Activated CD4-positive, alpha-beta memory T cell treated with anti-CD3 and anti-CD28 coated beads for 36 hours (primary cell): Measurements from ENCODE around the gene TNFAIP3. TPM values are rescaled to one million over a fixed set of nuclear protein-coding genes. Genes with fewer than 3 reads are reported as not detected.
A peak's percentile ranks its signal among the peaks of the same experiment; 100 is the strongest.

Experiments used
- CTCF ChIA-PET: fragments of 350-600 bp; sonication (Branson Sonifier 250); formaldehyde crosslinking; loops from one replicate; lab custom pipeline; 2021; ENCODE audit warnings: antibody characterized with exemption, inconsistent platforms; lab: Charles Lee
- POLR2A ChIA-PET: fragments of 350-600 bp; sonication (Branson Sonifier 250); formaldehyde crosslinking; loops from one replicate; lab custom pipeline; 2021; ENCODE audit warnings: antibody characterized with exemption; lab: Charles Lee
- DNase-seq: peaks from one replicate; pipeline ENCODE4 v3.0.0-alpha.2; 2020
- H3K27ac Mint-ChIP-seq: one replicate; pipeline ENCODE4 v1.8.0; 2021; ENCODE audit warnings: mixed read lengths
- H3K27me3 Mint-ChIP-seq: one replicate; pipeline ENCODE4 v1.8.0; 2021; ENCODE audit warnings: mixed read lengths
- H3K36me3 Mint-ChIP-seq: one replicate; pipeline ENCODE4 v1.8.0; 2021; ENCODE audit warnings: mixed read lengths
- H3K4me1 Mint-ChIP-seq: one replicate; pipeline ENCODE4 v1.8.0; 2021; ENCODE audit warnings: low read depth, mixed read lengths
- H3K4me3 Mint-ChIP-seq: one replicate; pipeline ENCODE4 v1.8.0; 2021; ENCODE audit warnings: mild to moderate bottlenecking, mixed read lengths
- H3K9me3 Mint-ChIP-seq: one replicate; pipeline ENCODE4 v1.8.0; 2021; ENCODE audit warnings: mixed read lengths
- intact Hi-C: fragments of 100-400 bp; cut with micrococcal nuclease; formaldehyde crosslinking; loops from one replicate; pipeline ENCODE4 v1.15.1; 2023
- total RNA-seq, 2 experiments: library from RNA; stranded (reverse); gene quantifications; one replicate each; pipeline ENCODE4 v1.2.3, GENCODE V29; 2021

Gene TNFAIP3
- total RNA-seq, 2 experiments from 2014 or later: 259 to 267 TPM

- intact Hi-C loops: no loop called here
- no peak overlapping the region for H3K4me3 Mint-ChIP-seq
- ChIA-PET CTCF (interaction anchor here (1.1 kb wide), 1 partner anchor 13 kb away, joined by 4 read pairs; no protein-coding TSS in a partner anchor), POLR2A (no interaction called here)
- DNase-seq: no peak
- peaks cover 21% of the 10 kb centered on the region for H3K4me1 Mint-ChIP-seq
- no peak overlapping the region for H3K27ac Mint-ChIP-seq
- peaks cover 5% of the 10 kb centered on the region for H3K36me3 Mint-ChIP-seq
- peaks cover 8% of the 10 kb centered on the region for H3K9me3 Mint-ChIP-seq
- H3K27me3 Mint-ChIP-seq: no peaks in the 10 kb centered on the region
These were observed 47.0 kb downstream of the TNFAIP3 start for GRCh38 chr6:137913996-137914529.

- intact Hi-C loops: no loop called here
- peaks cover 5% of the 10 kb centered on the region for H3K36me3 Mint-ChIP-seq
- H3K4me3 Mint-ChIP-seq: no peak overlapping the region
- H3K27me3 Mint-ChIP-seq: no peaks in the 10 kb centered on the region
- peaks cover 17% of the 10 kb centered on the region for H3K4me1 Mint-ChIP-seq
- POLR2A ChIA-PET: no interaction called here
- peaks cover 8% of the 10 kb centered on the region for H3K9me3 Mint-ChIP-seq
- CTCF ChIA-PET: no interaction called here
- no peak for DNase-seq
- no peak overlapping the region for H3K27ac Mint-ChIP-seq
These were observed 47.6 kb downstream of the TNFAIP3 start for GRCh38 chr6:137914530-137915193.

- ChIA-PET CTCF (interaction anchor here (0.9 kb wide), 1 partner anchor 29 kb away, joined by 4 read pairs; no protein-coding TSS in a partner anchor), POLR2A (no interaction called here)
- Mint-ChIP-seq H3K27me3 (no peaks in the 10 kb centered on the region), H3K27ac (no peak overlapping the region), H3K4me1 (peaks cover 10% of the 10 kb centered on the region), H3K36me3 (peaks cover 5% of the 10 kb centered on the region), H3K9me3 (peaks cover 8% of the 10 kb centered on the region), H3K4me3 (no peak overlapping the region)
- no peak for DNase-seq
- intact Hi-C loops: no loop called here
These were observed 48.7 kb downstream of the TNFAIP3 start for GRCh38 chr6:137915790-137916189.

GRCh38 chr6:137917551-137918325 is 50.7 kb downstream of the TNFAIP3 start:
- CTCF ChIA-PET: no interaction called here

GRCh38 chr6:137919502-137919823 is 52.4 kb downstream of the TNFAIP3 start:
- H3K9me3 Mint-ChIP-seq: no peaks in the 10 kb centered on the region
- intact Hi-C loops: no loop called here
- CTCF ChIA-PET: no interaction called here
- no peak overlapping the region for H3K4me3 Mint-ChIP-seq
- POLR2A ChIA-PET: interaction anchor here (0.7 kb wide), 1 partner anchor 37 kb away, joined by 4 read pairs; no protein-coding TSS in a partner anchor
- no peak for DNase-seq
- no peak overlapping the region for H3K27ac Mint-ChIP-seq
- peaks cover 10% of the 10 kb centered on the region for H3K4me1 Mint-ChIP-seq
- H3K27me3 Mint-ChIP-seq: no peaks in the 10 kb centered on the region
- H3K36me3 Mint-ChIP-seq: no peaks in the 10 kb centered on the region

More at GRCh38 chr6:137917551-137918325, 50.7 kb downstream of the TNFAIP3 start:
- Mint-ChIP-seq H3K27ac (no peak overlapping the region), H3K36me3 (peaks cover 5% of the 10 kb centered on the region), H3K4me1 (peaks cover 10% of the 10 kb centered on the region), H3K9me3 (peaks cover 8% of the 10 kb centered on the region), H3K4me3 (no peak overlapping the region), H3K27me3 (no peaks in the 10 kb centered on the region)
- POLR2A ChIA-PET: interaction anchor here (1.3 kb wide), 1 partner anchor 9 kb away, joined by 4 read pairs; no protein-coding TSS in a partner anchor
- intact Hi-C loops: no loop called here
- no peak for DNase-seq

- POLR2A ChIA-PET: interaction anchor here (0.7 kb wide), 1 partner anchor 38 kb away, joined by 4 read pairs; no protein-coding TSS in a partner anchor
- Mint-ChIP-seq H3K36me3 (no peaks in the 10 kb centered on the region), H3K27me3 (no peaks in the 10 kb centered on the region), H3K4me3 (no peak overlapping the region), H3K9me3 (no peaks in the 10 kb centered on the region), H3K27ac (no peak overlapping the region), H3K4me1 (peaks cover 10% of the 10 kb centered on the region)
- intact Hi-C loops: no loop called here
- DNase-seq: no peak
- CTCF ChIA-PET: interaction anchor here (1.2 kb wide), 1 partner anchor 28 kb away, joined by 3 read pairs; no protein-coding TSS in a partner anchor
These were observed 53.0 kb downstream of the TNFAIP3 start for GRCh38 chr6:137919837-137920730.

GRCh38 chr6:137921823-137922222 is 54.8 kb downstream of the TNFAIP3 start:
- Mint-ChIP-seq H3K27ac (no peak overlapping the region), H3K4me3 (no peak overlapping the region), H3K27me3 (no peaks in the 10 kb centered on the region), H3K9me3 (no peaks in the 10 kb centered on the region), H3K36me3 (no peaks in the 10 kb centered on the region), H3K4me1 (peaks cover 24% of the 10 kb centered on the region)
- ChIA-PET CTCF (interaction anchor here (1.0 to 1.2 kb wide), 2 partner anchors 22 to 24 kb away, joined by 3 read pairs; no protein-coding TSS in a partner anchor), POLR2A (no interaction called here)
- DNase-seq: no peak
- intact Hi-C loops: no loop called here

- no peaks in the 10 kb centered on the region for H3K36me3 Mint-ChIP-seq
- H3K4me1 Mint-ChIP-seq: peaks cover 41% of the 10 kb centered on the region
- ChIA-PET CTCF (interaction anchor here (0.7 to 2.1 kb wide), 6 partner anchors 16 to 124 kb away, joined by 3 to 6 read pairs (median 3); partner anchors contain the start of gene TNFAIP3), POLR2A (no interaction called here)
- no peak for DNase-seq
- no peaks in the 10 kb centered on the region for H3K9me3 Mint-ChIP-seq
- intact Hi-C loops: no loop called here
- H3K4me3 Mint-ChIP-seq: no peak overlapping the region
- no peaks in the 10 kb centered on the region for H3K27me3 Mint-ChIP-seq
- no peak overlapping the region for H3K27ac Mint-ChIP-seq
These were observed 57.0 kb downstream of the TNFAIP3 start for GRCh38 chr6:137923866-137924653.

- ChIA-PET CTCF (interaction anchor here (1.2 to 2.6 kb wide), 6 partner anchors 15 to 77 kb away, joined by 3 to 10 read pairs (median 4); partner anchors contain the start of gene TNFAIP3), POLR2A (interaction anchor here (1.8 to 3.1 kb wide), 2 partner anchors 14 to 54 kb away, joined by 7 to 27 read pairs; no protein-coding TSS in a partner anchor)
- no peak overlapping the region for H3K4me3 Mint-ChIP-seq
- no peaks in the 10 kb centered on the region for H3K36me3 Mint-ChIP-seq
- no peaks in the 10 kb centered on the region for H3K27me3 Mint-ChIP-seq
- no peak overlapping the region for H3K27ac Mint-ChIP-seq
- H3K9me3 Mint-ChIP-seq: no peaks in the 10 kb centered on the region
- H3K4me1 Mint-ChIP-seq: peaks cover 40% of the 10 kb centered on the region
- intact Hi-C loops: loop anchor here (5.0 kb wide), 1 partner anchor 218 kb away; no protein-coding TSS in a partner anchor
- DNase-seq: no peak
These were observed 58.2 kb downstream of the TNFAIP3 start for GRCh38 chr6:137925141-137925698.

GRCh38 chr6:137926207-137926731 is 59.2 kb downstream of the TNFAIP3 start:
- no peaks in the 10 kb centered on the region for H3K27me3 Mint-ChIP-seq
- H3K4me3 Mint-ChIP-seq: no peak overlapping the region
- H3K27ac Mint-ChIP-seq: peak overlapping the region; percentile 38
- intact Hi-C loops: loop anchor here (5.0 kb wide), 1 partner anchor 219 kb away; no protein-coding TSS in a partner anchor
- POLR2A ChIA-PET: interaction anchor here (0.8 to 3.1 kb wide), 4 partner anchors 9 to 55 kb away, joined by 3 to 27 read pairs (median 6); no protein-coding TSS in a partner anchor
- H3K4me1 Mint-ChIP-seq: peaks cover 40% of the 10 kb centered on the region
- H3K9me3 Mint-ChIP-seq: no peaks in the 10 kb centered on the region
- H3K36me3 Mint-ChIP-seq: no peaks in the 10 kb centered on the region
- DNase-seq: peak; percentile 66
- CTCF ChIA-PET: interaction anchor here (1.0 to 2.6 kb wide), 9 partner anchors 14 to 76 kb away, joined by 3 to 25 read pairs (median 4); partner anchors contain the start of gene TNFAIP3
